Caco-2 (cell line): Measurements from ENCODE around the gene SNW1. TPM values are rescaled to one million over a fixed set of nuclear protein-coding genes. Genes with fewer than 3 reads are reported as not detected.

ENCODE experiments used
- BruUV-seq: library from RNA; stranded (reverse); fragments of 400-500 nt; replicated peaks from 2 replicates; lab custom pipeline; 2021; lab: Mats Ljungman, UMichigan
- CTCF ChIA-PET: fragments of 300-600 bp; sonication (Branson Sonifier 250); formaldehyde crosslinking; loops from one replicate; lab custom pipeline; 2022; ENCODE audit warnings: antibody characterized with exemption; lab: Charles Lee
- POLR2A ChIA-PET: fragments of 300-600 bp; sonication (Branson Sonifier 250); formaldehyde crosslinking; loops from one replicate; lab custom pipeline; 2022; ENCODE audit warnings: antibody characterized with exemption; lab: Charles Lee
- DNase-seq, 2 experiments: peaks; one replicate each; pipeline versions ENCODE4 v3.0.0 to v3.0.0-alpha.2; 2020 to 2022
- H3K27me3 ChIP-seq: replicated peaks from 2 replicates; pipeline ENCODE4 v1.6.0; 2011; ENCODE audit warnings: low read length; ENCODE audit not compliant: control insufficient read depth, insufficient read depth
- H3K36me3 ChIP-seq: 2 replicates; pipeline ENCODE4 v1.5.1; 2011; ENCODE audit warnings: low read length; ENCODE audit not compliant: control insufficient read depth, insufficient read depth
- H3K4me1 ChIP-seq: fragments of 250-450 bp; sonication (Bioruptor Pico); 2 replicates; pipeline ENCODE4 v1.5.1; 2020; ENCODE audit warnings: mild to moderate bottlenecking
- H3K4me3 ChIP-seq: 2 replicates; pipeline ENCODE4 v1.5.1; 2011; ENCODE audit warnings: low read depth, mild to moderate bottlenecking, control low read depth, low read length
- H3K9me3 ChIP-seq: fragments of 250-450 bp; sonication (Bioruptor Pico); 2 replicates; pipeline ENCODE4 v1.5.1; 2020; ENCODE audit warnings: mild to moderate bottlenecking, moderate library complexity
- H3K27ac Mint-ChIP-seq: one replicate; pipeline ENCODE4 v1.8.0; 2022; ENCODE audit warnings: mixed read lengths; ENCODE audit not compliant: unreplicated experiment
- H3K27me3 Mint-ChIP-seq: one replicate; pipeline ENCODE4 v1.8.0; 2022; ENCODE audit warnings: mixed read lengths; ENCODE audit not compliant: insufficient read depth, unreplicated experiment
- H3K36me3 Mint-ChIP-seq: one replicate; pipeline ENCODE4 v1.8.0; 2022; ENCODE audit warnings: mild to moderate bottlenecking, mixed read lengths; ENCODE audit not compliant: insufficient read depth, unreplicated experiment
- H3K4me1 Mint-ChIP-seq: one replicate; pipeline ENCODE4 v1.8.0; 2022; ENCODE audit warnings: low read depth, mixed read lengths; ENCODE audit not compliant: unreplicated experiment
- H3K4me3 Mint-ChIP-seq: one replicate; pipeline ENCODE4 v1.8.0; 2022; ENCODE audit warnings: mild to moderate bottlenecking, moderate library complexity, mixed read lengths; ENCODE audit not compliant: unreplicated experiment
- H3K9me3 Mint-ChIP-seq: one replicate; pipeline ENCODE4 v1.8.0; 2022; ENCODE audit warnings: mixed read lengths; ENCODE audit not compliant: unreplicated experiment
- intact Hi-C: fragments of 100-400 bp; cut with micrococcal nuclease; formaldehyde crosslinking; loops from one replicate; pipeline ENCODE4 v1.10.0; 2022; ENCODE audit not compliant: unreplicated experiment
- total RNA-seq: library from RNA; stranded (reverse); gene quantifications from 2 replicates; pipeline ENCODE4 v1.2.3, GENCODE V29; 2022
- TF ChIP-seq, protein P1 (sequence below), 2 experiments: fragments of 200-600 bp in 1 of 2; IDR thresholded peaks; 1 replicate in 1 of 2; 2 replicates in 1 of 2; pipeline versions ENCODE4 v1.5.1 to v1.8.0; 2011 to 2022; ENCODE audit warnings: antibody characterized with exemption in 1 of 2, control low read depth in 1 of 2, inconsistent platforms in 1 of 2, low read depth in 1 of 2, low read length in 1 of 2, mild to moderate bottlenecking in 1 of 2, moderate library complexity in 1 of 2; ENCODE audit not compliant: insufficient read depth in 1 of 2, severe bottlenecking in 1 of 2, unreplicated experiment in 1 of 2

The SNW1 gene
- total RNA-seq, 1 experiment from 2014 or later = 119 TPM

GRCh38 chr14:77791225-77791600, 30.3 kb upstream of the SNW1 start:
- Histone ChIP-seq H3K4me1 (peaks cover 33% of the 10 kb centered on the region), H3K9me3 (no peaks in the 10 kb centered on the region), H3K4me3 (no peak overlapping the region), H3K36me3 (no peaks in the 10 kb centered on the region), H3K27me3 (no peaks in the 10 kb centered on the region)
- no peaks in the 10 kb centered on the region for H3K9me3 Mint-ChIP-seq
- POLR2A ChIA-PET = interaction anchor here (0.6 kb wide), 1 partner anchor 9 kb away, joined by 3 read pairs; no protein-coding TSS in a partner anchor
- CTCF ChIA-PET = no interaction called here
- peaks cover 1% of the 10 kb centered on the region for H3K4me1 Mint-ChIP-seq
- no peak overlapping the region for H3K4me3 Mint-ChIP-seq
- peak in 1 of 2 experiments; percentile 11 for DNase-seq
- H3K27ac Mint-ChIP-seq = no peak overlapping the region
- TF ChIP-seq, protein P1, sequence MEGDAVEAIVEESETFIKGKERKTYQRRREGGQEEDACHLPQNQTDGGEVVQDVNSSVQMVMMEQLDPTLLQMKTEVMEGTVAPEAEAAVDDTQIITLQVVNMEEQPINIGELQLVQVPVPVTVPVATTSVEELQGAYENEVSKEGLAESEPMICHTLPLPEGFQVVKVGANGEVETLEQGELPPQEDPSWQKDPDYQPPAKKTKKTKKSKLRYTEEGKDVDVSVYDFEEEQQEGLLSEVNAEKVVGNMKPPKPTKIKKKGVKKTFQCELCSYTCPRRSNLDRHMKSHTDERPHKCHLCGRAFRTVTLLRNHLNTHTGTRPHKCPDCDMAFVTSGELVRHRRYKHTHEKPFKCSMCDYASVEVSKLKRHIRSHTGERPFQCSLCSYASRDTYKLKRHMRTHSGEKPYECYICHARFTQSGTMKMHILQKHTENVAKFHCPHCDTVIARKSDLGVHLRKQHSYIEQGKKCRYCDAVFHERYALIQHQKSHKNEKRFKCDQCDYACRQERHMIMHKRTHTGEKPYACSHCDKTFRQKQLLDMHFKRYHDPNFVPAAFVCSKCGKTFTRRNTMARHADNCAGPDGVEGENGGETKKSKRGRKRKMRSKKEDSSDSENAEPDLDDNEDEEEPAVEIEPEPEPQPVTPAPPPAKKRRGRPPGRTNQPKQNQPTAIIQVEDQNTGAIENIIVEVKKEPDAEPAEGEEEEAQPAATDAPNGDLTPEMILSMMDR (IDR thresholded peaks at IDR 0.05; ENCODE audit: insufficient read depth in 1 of 2, low read depth in 1 of 2, low read length in 1 of 2, severe bottlenecking in 1 of 2, unreplicated experiment in 1 of 2) = no peak
- intact Hi-C loops = no loop called here
- no peaks in the 10 kb centered on the region for H3K36me3 Mint-ChIP-seq
- H3K27me3 Mint-ChIP-seq = no peaks in the 10 kb centered on the region
- BruUV-seq = no TSS peak

GRCh38 chr14:77790566-77791224, 29.7 kb upstream of the SNW1 start:
- DNase-seq = no peak
- H3K4me3 ChIP-seq = no peak overlapping the region
- no peaks in the 10 kb centered on the region for H3K9me3 ChIP-seq
- TF ChIP-seq, protein P1 (IDR thresholded peaks at IDR 0.05; ENCODE audit: insufficient read depth in 1 of 2, low read depth in 1 of 2, low read length in 1 of 2, severe bottlenecking in 1 of 2, unreplicated experiment in 1 of 2) = no peak
- no peaks in the 10 kb centered on the region for H3K36me3 ChIP-seq
- ChIA-PET CTCF (no interaction called here), POLR2A (no interaction called here)
- H3K27ac Mint-ChIP-seq = no peak overlapping the region
- peaks cover 28% of the 10 kb centered on the region for H3K4me1 ChIP-seq
- no peaks in the 10 kb centered on the region for H3K27me3 ChIP-seq
- no peaks in the 10 kb centered on the region for H3K36me3 Mint-ChIP-seq
- intact Hi-C loops = no loop called here
- H3K4me3 Mint-ChIP-seq = no peak overlapping the region
- H3K9me3 Mint-ChIP-seq = no peaks in the 10 kb centered on the region
- H3K27me3 Mint-ChIP-seq = no peaks in the 10 kb centered on the region
- no peaks in the 10 kb centered on the region for H3K4me1 Mint-ChIP-seq
- BruUV-seq = no TSS peak

GRCh38 chr14:77786148-77786547, 25.2 kb upstream of the SNW1 start:
- TF ChIP-seq, protein P1 (IDR thresholded peaks at IDR 0.05; ENCODE audit: insufficient read depth in 1 of 2, low read depth in 1 of 2, low read length in 1 of 2, severe bottlenecking in 1 of 2, unreplicated experiment in 1 of 2) = no peak
- peaks cover 10% of the 10 kb centered on the region for H3K4me1 ChIP-seq
- H3K27ac Mint-ChIP-seq = no peak overlapping the region
- H3K27me3 Mint-ChIP-seq = no peaks in the 10 kb centered on the region
- H3K27me3 ChIP-seq = no peaks in the 10 kb centered on the region
- DNase-seq = no peak
- no TSS peak for BruUV-seq
- CTCF ChIA-PET = no interaction called here
- POLR2A ChIA-PET = no interaction called here
- H3K4me3 ChIP-seq = no peak overlapping the region
- H3K9me3 ChIP-seq = no peaks in the 10 kb centered on the region
- no peaks in the 10 kb centered on the region for H3K9me3 Mint-ChIP-seq
- no peaks in the 10 kb centered on the region for H3K36me3 ChIP-seq
- H3K4me3 Mint-ChIP-seq = no peak overlapping the region
- H3K4me1 Mint-ChIP-seq = no peaks in the 10 kb centered on the region
- no peaks in the 10 kb centered on the region for H3K36me3 Mint-ChIP-seq
- intact Hi-C loops = no loop called here
